ENCODE measurements around the gene ZDHHC3.

DNA sequence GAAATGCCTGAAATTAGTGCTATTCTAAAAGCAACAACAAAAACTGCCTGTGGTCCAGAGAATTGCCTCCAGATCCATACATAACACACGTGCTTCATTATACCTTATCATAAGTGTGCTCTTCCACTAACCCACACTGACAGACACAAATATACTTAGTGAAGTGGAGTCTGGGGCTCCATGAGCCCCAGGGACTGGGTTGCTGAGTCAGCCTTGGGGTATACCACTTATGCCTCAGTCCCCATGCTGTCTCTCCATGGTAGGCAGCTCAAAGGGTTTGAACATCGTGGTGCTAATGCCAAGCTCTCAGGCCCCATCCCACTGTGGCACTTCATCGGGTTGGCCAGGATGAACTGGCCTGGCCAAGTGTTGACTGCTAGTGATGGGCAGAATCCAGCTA, 10.8 kb downstream of the ZDHHC3 start:
- TF ChIP-seq TAF1 (IDR thresholded peaks at IDR 0.05; ENCODE audit: borderline replicate concordance, insufficient read depth, low read length), result no peak
- TF ChIP-seq POLR2AphosphoS5 (IDR thresholded peaks at IDR 0.05; ENCODE audit: low read depth, low read length), result no peak
- no peak for TF ChIP-seq REST (IDR thresholded peaks at IDR 0.05; ENCODE audit: insufficient read depth in 1 of 2, low read depth in 2 of 2, low read length in 2 of 2)
- no peak for TF ChIP-seq FOXP2 (optimal IDR thresholded peaks at IDR 0.05; ENCODE audit: borderline replicate concordance, extremely low read depth, extremely low read length, insufficient read depth)
